ENCODE results near the gene C6orf163.

- TF ChIP-seq, protein P1, sequence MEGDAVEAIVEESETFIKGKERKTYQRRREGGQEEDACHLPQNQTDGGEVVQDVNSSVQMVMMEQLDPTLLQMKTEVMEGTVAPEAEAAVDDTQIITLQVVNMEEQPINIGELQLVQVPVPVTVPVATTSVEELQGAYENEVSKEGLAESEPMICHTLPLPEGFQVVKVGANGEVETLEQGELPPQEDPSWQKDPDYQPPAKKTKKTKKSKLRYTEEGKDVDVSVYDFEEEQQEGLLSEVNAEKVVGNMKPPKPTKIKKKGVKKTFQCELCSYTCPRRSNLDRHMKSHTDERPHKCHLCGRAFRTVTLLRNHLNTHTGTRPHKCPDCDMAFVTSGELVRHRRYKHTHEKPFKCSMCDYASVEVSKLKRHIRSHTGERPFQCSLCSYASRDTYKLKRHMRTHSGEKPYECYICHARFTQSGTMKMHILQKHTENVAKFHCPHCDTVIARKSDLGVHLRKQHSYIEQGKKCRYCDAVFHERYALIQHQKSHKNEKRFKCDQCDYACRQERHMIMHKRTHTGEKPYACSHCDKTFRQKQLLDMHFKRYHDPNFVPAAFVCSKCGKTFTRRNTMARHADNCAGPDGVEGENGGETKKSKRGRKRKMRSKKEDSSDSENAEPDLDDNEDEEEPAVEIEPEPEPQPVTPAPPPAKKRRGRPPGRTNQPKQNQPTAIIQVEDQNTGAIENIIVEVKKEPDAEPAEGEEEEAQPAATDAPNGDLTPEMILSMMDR (IDR thresholded peaks at IDR 0.05) = no peak
- TF ChIP-seq POLR2A (IDR thresholded peaks at IDR 0.05) = no peak
- no peak for TF ChIP-seq POLR2AphosphoS5 (IDR thresholded peaks at IDR 0.05)
Measured at GRCh38 chr6:87319271-87319987, 25.2 kb upstream of the C6orf163 start.

Measured in gastroesophageal sphincter (tissue), 3 donors.